ENCODE measurements around the gene DOHH.

Gene DOHH, protein sequence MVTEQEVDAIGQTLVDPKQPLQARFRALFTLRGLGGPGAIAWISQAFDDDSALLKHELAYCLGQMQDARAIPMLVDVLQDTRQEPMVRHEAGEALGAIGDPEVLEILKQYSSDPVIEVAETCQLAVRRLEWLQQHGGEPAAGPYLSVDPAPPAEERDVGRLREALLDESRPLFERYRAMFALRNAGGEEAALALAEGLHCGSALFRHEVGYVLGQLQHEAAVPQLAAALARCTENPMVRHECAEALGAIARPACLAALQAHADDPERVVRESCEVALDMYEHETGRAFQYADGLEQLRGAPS

DNA sequence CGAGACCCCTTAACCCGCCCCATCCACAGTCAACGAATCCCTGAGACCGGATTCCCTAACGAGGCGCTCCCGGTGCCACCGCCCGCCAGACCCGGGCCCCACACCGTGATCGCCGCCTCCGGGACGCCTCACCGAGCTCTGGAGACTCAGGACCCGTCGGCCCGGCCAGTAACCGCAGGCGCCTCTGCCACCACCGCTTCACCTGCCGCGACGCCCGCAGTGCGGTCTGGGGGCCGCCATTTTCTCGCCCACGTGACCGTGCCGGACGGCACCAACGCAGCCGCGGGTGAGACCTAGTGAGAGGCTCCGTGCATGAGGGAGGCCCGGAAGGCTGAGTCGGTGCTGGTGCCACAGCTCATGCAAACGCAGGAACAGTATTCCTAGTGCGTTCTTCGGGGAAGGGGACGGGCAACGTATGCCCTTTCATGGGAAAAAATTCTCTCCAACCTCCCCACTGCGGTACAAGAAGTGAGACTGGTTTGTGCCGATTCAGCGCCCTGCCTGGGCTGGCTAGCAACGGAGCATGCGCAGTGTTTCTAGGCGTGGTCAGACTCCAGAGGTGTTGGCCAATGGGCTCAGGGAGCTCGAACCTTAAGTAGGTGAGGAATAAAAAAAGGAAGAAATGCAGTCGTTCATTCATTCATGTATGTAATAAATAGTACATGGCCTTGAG lies at the start of gene DOHH:
DOHH (minus strand) TSS at position 246 of the 673 bp plus-strand sequence. CDS start 3,860 bp downstream, outside the sequence.
- DNase-seq (ENCODE audit: low read depth in 2 of 2, low spot score in 1 of 2), result peak; percentile 87 to 90

DNA sequence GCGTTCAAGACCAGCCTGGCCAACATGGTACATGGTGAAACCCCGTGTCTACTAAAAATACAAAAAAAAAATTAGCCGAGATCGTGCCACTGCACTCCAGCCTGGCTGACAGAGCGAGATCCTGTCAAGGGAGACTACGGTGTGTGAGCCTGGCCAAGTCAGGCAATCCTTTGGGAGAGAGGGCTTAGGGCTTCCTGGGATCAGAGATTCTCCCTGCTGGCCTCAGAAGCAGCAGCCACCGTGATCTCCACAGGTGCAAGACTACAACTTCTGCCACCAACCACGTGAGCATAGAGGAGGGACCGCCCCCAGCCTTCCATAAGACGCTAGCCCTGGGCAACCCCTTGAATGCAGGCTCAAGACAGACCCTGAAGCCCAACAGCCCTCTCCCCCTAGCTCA lies 49.3 kb upstream of the DOHH start:
- no peak for DNase-seq (ENCODE audit: low read depth in 2 of 2, low spot score in 1 of 2)

DNA sequence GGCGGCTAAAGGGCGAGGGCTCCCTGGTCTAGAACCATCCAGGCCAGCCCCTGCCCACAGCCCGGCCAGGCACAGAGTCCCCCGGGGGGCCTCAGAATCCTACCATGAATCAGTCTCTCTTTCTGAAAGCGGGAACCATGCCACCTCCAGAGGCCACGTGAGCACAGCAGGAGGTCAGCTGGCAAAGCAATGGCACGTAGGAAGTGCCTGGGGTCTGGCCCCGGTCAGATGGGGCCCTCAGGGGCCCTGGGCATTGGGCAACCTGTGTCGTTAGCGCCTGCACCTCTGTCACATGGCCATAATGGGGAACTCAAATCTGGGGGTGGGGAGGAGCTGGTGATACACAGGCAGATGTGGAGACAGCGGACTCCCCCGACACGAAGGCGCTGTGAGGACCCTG lies 48.1 kb upstream of the DOHH start:
- no peak for DNase-seq (ENCODE audit: low read depth in 2 of 2, low spot score in 1 of 2)

DNA sequence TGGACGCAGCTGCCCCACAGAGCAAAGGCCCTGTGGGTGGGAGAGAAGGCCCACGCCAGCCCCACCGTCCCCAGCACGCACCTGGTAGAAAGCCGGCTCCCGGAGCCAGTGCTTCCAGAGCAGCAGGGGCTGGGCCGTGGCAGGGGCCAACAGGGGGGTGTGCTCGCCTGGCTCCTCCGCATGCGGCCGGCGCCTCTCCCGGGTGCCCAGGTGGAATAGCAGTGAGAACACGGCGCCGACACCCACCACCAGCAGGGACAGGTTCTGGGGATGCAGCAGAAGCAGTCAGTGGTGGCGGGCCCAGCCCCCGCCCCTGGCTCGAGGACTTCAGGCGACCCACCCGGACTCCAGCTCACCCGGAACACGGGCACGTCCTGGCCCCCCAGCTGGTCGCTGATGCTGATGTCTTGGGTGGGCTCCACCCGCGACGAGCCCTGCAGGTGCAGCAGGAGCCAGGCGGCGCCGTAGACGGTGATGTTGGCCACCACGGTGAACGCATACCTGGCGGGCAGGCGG lies 47.4 kb upstream of the DOHH start:
- no peak for DNase-seq (ENCODE audit: low read depth in 2 of 2, low spot score in 1 of 2)

DNA sequence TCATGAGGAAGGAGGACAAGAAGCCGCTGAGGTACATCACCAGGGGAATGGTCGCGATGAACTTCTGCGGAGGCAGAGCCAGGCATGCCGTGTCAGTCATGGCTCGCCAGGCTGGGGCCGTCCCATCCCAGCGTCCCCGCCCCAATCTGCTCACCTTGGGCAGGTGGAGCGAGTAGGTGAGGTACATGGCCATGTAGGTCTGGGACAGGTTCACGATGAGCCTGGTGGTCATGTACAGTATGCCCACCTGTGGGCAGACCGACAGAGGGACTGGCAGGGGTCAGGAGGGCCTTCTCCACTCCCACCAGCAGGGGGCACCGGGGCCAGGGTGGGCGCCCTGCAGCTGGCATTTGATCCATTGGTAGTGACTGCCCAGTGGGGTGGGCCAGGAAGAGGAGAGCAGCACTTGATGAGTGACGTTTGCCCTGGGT lies 46.8 kb upstream of the DOHH start:
- no peak for DNase-seq (ENCODE audit: low read depth in 2 of 2, low spot score in 1 of 2)

DNA sequence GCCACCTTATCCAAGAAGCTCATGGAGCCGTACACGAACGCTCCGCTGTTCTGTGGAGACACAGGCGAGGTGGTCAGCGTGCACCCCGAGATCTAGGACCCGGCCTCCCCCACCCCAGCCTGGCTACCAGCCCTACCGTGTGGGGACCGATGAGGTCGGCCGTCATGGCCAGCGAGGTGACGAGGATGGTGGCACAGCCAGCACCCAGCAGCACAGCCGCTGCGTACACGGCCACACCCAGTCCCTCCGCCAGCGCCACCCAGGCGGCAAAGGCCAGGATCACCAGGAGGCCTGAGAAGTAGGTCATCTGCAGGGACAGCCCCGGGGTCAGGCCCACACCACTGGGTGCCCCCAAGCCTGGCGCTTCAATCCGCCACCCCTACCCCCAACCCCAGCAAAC lies 45.6 kb upstream of the DOHH start:
- DNase-seq (ENCODE audit: low read depth in 2 of 2, low spot score in 1 of 2), result no peak

DNA sequence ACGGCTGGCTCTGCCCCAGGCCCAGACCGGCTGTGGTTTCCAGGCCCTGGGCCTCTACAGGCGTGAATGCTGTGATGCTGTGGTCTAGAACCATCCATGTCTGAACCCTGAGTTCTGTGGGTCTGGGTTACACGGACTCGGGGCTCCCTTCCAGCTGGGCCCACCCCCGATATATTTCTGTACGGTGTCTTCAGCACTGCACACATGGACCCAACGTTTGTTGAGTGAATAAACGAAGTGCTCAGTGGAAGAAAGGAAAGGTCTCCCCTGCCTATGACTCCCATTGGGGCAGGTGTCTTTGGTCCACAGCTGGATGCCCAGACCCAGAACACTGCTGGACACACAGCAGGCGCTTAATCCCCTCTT lies 45.2 kb upstream of the DOHH start:
- no peak for DNase-seq (ENCODE audit: low read depth in 2 of 2, low spot score in 1 of 2)

DNA sequence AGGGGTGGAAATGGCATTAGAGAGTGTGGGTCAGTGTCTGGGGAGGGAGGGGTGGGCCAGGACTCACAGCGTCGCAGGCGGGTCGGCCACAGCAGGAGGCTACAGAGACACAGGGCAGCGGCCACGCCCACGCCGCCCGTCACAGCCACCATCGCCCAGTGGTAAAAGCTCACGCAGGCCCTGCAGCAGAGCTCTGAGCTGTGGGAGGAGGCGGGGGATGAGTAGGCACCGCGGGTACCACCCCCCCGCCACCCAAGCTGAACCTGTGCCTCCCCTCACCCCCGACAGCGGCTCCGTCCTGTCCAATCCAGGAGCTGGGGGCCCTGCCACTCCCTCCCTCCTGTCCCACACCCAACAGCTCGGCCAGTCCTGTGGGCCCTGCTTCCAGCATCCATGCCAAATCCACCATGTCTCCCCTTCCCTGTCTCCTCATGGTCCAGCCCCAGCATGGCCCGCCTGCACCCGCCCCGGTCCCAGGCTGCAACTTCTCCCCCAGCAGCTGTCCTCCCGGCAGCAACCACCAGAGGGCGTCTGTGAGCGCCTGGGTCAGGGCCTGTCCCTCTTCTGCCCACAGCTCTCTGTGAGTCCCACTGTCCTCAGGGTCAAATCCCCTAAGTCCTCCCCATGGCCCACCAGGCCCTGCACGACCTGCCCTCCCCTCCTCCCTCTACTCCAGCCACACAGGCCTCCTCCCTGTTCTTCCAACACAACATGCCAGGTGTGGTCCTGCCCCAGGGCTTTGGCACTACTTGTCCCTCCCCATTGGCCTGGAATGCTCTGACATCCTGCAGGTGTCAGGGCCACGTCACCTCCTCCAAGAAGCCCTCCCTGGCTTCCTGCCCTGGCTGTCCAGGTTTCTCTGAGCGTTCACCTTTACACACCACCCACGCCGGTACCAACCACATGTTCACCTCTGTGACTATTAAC lies 44.5 kb upstream of the DOHH start:
- DNase-seq (ENCODE audit: low read depth in 2 of 2, low spot score in 1 of 2), result peak; percentile 62 to 66

DNA sequence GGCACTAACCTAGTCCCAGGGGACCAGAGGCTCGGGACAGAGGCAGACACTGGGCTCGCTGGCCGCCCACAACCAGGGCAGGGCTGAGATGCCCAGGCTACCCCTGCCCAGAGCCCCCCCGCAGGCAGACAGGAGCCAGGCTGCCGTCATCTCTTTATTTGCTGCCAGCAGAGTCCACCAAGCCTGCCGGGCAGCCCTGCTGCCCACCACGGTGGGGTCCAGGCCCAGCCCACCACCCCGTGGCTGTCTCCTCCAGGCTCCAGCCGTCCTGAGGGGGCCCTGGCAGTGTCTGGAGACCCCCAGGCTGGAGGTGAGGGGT lies 43.5 kb upstream of the DOHH start:
- DNase-seq (ENCODE audit: low read depth in 2 of 2, low spot score in 1 of 2), result no peak

DNA sequence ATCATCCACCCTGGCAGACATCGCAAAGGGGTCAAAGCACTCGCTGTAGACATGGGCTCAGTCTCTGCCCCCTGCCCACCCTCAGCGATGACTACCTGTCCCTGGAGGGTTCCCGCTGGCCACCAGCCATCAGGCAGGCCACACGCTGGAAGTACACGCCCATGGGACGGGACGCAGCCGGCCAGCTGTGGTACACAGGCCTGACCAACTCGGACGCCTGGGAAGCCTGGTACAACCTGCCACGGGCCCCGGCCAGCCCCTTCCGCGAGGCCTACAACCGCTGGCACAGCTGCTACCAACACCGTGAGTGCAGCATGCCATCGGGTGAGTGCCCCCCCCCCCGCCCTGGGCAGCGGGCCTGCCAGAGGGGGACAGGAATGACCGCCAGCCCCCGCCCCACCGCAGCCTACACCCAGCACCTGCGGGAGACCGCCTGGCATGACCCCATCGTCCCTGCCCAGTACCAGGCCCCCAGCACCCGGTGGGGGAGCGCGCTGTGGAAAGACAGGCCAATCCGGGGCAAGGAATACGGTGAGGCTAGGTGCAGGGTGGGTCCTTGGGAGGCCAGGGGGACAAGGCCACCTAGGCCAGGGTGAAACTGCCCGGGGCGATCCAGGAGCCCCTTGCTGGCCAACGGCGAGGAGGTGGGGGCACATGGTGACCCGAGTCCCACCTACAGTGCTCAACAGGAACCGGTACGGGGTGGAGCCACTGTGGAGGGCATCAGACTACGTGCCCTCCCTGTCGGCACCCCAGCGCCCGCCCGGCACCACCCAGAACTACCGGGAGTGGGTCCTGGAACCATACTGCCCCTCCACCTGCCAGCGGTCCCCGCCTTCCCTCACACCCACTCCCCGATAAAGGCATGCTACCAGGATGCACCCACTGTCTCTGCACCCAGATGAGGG lies 42.9 kb upstream of the DOHH start:
- DNase-seq (ENCODE audit: low read depth in 2 of 2, low spot score in 1 of 2), result no peak

DNA sequence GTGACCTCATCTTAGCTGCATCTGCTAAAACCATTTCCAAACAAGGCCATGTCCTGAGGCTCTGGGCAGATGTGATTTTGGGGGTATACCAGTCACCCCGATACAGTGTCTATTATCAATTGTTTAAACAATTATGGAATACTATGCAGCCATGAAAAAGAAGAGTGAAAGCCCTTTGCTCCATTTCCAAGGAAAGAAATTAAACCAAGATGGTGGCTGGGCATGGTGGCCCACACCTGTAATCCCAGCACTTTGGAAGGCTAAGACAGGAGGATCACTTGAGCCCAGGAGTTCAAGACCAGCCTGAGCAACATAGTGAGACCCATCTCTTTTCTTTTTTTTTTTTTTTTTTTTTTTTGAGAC lies 39.3 kb upstream of the DOHH start:
- DNase-seq (ENCODE audit: low read depth in 2 of 2, low spot score in 1 of 2), result no peak

DNA sequence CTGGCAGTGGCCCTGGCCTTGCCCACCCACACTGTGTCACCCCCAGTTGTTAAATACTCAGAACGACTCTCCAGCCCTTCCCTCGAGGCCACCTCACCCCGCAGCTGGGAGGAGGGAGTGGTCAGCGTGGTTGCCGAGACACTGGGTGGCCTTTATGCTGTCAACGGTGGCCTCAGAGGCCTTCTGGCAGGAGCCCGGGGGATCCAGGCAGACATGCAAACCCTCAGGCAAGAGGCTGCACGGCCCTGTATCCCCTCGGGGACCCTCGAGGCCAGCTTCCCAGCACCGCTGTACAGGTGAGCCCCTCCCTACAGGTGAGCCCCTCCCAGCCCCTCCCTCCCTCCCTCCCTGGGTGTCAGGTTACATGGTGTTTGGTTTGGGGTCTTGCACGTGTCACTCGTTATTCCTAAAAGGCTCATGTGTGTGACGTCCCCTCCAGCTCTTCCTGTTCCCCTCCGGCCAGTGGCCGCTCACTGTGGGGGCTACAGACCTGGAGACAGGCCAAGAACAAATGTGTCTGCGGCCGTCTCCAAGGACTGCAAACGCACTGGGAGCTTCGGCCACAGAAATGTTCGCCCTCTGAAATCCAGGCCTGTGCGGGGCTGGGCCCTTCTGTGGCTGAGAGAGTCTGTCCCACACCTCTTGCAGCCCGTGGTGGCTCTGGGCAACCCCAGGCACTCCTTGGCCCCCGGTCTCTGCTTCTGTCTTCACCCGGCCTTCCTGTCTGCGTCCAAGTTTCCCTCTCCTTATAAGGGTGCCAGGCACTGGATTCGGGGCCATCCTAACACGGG lies 38.7 kb upstream of the DOHH start, which contains the start of gene TEKTIP1:
TEKTIP1 (plus strand) TSS at position 210 of the 791 bp plus-strand sequence; CDS start at position 214, 4 bp downstream.
- DNase-seq (ENCODE audit: low read depth in 2 of 2, low spot score in 1 of 2), result no peak

DNA sequence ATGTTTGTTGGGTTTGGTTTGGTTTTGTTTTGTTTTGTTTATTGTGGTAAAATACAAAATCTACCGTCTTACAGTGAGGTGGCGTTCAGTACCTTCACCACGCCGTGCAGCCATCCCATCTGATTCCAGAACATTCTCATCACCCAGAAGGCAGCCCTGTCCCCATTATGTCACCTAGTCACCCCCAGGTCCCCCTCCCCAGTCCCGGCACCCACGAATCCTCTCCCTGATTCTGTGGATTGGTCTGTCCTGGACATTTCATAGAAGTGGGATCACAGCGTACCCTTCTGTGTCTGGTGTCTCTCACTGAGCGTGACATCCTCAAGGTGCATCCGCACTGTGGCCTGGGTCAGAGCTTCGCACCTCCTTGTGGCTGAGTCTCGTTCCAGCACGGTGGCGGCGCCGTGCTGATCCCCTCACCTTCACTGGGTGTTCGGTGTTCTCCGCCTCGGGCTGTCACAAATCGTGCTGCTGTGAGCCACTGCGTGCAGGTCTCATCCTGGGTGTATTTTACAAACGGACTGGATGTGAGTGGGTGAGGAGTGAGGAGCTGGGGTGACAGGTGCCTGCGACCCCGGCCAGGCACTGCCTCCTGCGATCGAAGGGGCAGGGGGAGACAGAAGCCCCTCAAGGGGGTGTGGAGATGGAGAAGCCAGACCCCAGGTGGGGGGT lies 37.9 kb upstream of the DOHH start:
- no peak for DNase-seq (ENCODE audit: low read depth in 2 of 2, low spot score in 1 of 2)

DNA sequence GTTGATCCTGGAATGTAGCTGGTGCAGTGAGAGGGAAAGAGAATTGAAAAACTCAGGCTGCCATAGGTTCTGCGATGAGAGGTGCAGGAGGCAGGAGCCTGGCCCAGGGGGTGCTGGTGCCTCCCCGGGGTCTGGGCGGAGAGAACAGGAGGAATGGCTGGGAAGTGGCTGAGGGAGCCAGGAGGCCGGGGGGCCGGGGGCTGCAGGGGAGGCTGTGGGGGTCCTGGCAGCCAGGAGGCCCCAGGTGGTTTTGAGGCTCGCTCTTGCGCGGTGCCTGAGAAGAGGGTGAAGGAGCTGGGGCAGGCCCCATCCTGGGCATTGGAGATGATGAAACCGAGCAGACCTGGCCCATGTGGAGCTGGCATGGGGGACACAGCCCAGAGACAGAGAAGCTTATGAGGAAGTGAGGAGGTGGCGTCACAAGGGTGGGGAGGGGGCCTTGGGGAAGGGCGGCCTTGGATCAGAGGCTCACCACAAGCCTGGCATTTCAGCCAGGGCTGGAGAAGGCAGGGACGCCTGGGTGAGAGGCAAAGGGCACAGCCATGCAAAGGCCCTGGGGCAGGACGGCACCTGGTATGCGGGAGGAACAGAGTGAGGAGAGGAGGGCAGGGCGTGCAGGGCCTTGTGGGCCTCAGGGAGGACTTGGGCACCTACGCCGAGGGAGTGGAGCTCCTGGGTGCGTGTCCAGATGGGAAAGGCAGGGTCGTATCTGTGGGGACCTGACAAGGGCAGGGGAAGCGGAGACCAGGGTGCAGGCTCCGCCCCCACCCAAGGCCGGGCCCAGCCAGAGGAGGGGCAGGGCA lies 37.2 kb upstream of the DOHH start:
- no peak for DNase-seq (ENCODE audit: low read depth in 2 of 2, low spot score in 1 of 2)

DNA sequence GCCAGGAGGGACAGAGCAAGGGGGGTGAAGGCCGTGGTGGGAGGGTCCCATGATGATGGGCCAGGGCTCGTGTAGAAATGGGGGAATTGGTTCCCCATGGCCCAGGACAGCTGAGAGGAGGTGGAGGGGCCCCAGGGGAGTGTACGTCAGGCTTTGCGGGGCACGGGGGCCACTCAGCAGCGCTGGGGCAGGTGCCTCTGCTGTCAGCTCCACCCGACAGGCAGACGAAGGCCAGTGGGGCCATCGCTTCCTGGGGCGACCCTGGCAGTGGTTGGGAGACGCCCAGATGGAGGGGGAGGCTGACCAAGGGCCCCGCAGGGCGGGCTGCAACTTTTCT lies 36.6 kb upstream of the DOHH start:
- DNase-seq (ENCODE audit: low read depth in 2 of 2, low spot score in 1 of 2), result no peak

DNA sequence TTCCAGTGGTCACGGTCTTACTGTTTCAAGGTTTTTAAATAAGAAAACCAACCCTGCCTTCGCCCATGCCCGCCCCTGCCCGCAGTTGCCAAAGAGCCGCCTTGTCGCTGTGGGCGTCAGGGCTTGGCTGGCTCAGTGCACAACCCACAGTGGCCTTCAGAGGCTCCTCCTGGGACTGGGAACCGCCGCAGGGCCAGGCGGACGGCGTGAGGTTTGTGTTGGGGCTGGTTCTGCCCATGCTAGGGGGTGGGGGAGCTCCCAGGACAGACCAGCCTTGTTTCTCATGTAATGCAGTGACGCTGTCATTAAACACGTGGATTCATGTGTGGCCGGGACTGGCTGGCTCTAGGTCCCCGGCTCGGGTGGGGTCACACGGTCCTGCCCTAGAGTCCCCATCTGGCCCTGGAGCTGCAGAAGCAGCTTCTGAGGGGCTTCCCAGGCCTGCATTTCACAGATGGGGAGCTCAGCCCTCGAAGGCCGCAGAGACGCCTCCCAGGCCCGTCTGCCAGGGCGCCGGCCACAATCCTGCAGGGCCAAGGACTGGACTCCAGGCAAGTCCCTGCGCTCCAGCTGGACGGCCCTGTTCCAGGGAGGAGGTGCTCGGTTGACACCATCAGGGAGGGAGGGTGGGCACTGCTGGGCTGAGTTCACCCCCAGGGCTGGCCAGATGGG lies 36.1 kb upstream of the DOHH start:
- no peak for DNase-seq (ENCODE audit: low read depth in 2 of 2, low spot score in 1 of 2)

DNA sequence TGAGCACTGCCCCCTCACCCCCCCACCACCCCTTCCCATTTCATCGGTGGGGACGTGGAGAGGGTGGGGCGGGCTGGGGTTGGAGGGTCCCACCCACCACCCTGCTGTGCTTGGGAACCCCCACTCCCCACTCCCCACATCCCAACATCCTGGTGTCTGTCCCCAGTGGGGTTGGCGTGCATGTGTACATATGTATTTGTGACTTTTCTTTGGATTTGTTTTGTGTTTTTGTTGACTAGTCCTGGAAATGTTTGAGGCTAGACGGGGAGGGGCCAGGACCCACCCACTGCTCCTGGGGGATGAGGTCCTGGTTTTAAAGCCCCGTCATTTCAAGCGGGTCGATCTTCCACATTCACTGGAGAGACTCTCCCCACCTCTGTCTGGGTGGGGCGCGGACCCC lies 35.5 kb upstream of the DOHH start:
- no peak for DNase-seq (ENCODE audit: low read depth in 2 of 2, low spot score in 1 of 2)

DNA sequence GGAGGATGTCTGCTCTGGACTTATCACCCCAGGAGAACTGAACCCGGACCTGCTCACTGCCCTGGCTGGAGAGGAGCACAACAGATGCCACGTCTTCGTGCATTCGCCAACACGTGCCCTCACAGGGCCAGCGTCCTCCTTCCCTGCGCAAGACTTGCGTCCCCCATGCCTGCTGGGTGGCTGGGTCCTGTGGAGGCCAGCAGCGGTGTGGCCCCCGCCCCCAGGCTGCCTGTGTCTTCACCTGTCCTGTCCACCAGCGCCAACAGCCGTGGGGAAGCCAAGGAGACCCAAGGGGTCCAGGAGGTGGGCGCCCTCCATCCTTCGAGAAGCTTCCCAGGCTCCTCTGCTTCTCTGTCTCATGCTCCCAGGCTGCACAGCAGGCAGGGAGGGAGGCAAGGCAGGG lies 35.1 kb upstream of the DOHH start:
- DNase-seq (ENCODE audit: low read depth in 2 of 2, low spot score in 1 of 2), result no peak
